ENCODE data around the gene LMAN1L.

Gene LMAN1L

GRCh38 chr15:74821790-74822158, 9.1 kb downstream of the LMAN1L start:
- WGBS (ENCODE audit: insufficient coverage): 100% methylated on average over 5 of the region's 7 CpGs
- Histone ChIP-seq H3K27me3 (replicated peaks in 2 of 5; ENCODE audit: control insufficient read depth in 4 of 5, insufficient read depth in 5 of 5, low read length in 4 of 5) (peaks cover 0 to 8% (median 3%) of the 10 kb centered on the region in 5 experiments), H3K4me3 (ENCODE audit: control insufficient read depth in 1 of 7, extremely low read depth in 1 of 7, insufficient read depth in 4 of 7, low read depth in 2 of 7, low read length in 6 of 7) (no peak overlapping the region), H3K9me3 (ENCODE audit: control extremely low read depth in 1 of 5, control insufficient read depth in 4 of 5, insufficient read depth in 2 of 5, low read depth in 1 of 5, low read length in 4 of 5) (no peaks in the 10 kb centered on the region), H3K27ac (ENCODE audit: insufficient read depth in 1 of 2, low read depth in 1 of 2, low read length in 2 of 2, poor library complexity in 1 of 2, severe bottlenecking in 2 of 2) (no peak overlapping the region), H3K36me3 (ENCODE audit: control insufficient read depth in 4 of 4, insufficient read depth in 4 of 4, low read length in 3 of 4) (no peaks in the 10 kb centered on the region), H3K4me1 (ENCODE audit: control extremely low read depth in 1 of 4, control insufficient read depth in 4 of 4, insufficient read depth in 4 of 4, low read length in 3 of 4) (peaks cover 0 to 10% (median 8%) of the 10 kb centered on the region in 4 experiments)
- ChIA-PET POLR2A (no interaction called here), CTCF (interaction anchor here (0.9 to 2.0 kb wide), 6 partner anchors 9 to 159 kb away, joined by 3 to 7 read pairs (median 4); no protein-coding TSS in a partner anchor)
- DNase-seq: no peak

GRCh38 chr15:74822233-74822632, 9.6 kb downstream of the LMAN1L start:
- no peak overlapping the region for H3K4me3 ChIP-seq (ENCODE audit: control insufficient read depth in 1 of 7, extremely low read depth in 1 of 7, insufficient read depth in 4 of 7, low read depth in 2 of 7, low read length in 6 of 7)
- ChIA-PET CTCF (interaction anchor here (1.0 to 1.6 kb wide), 3 partner anchors 20 to 159 kb away, joined by 3 to 4 read pairs (median 3); no protein-coding TSS in a partner anchor), POLR2A (no interaction called here)
- H3K9me3 ChIP-seq (ENCODE audit: control extremely low read depth in 1 of 5, control insufficient read depth in 4 of 5, insufficient read depth in 2 of 5, low read depth in 1 of 5, low read length in 4 of 5): no peaks in the 10 kb centered on the region
- H3K36me3 ChIP-seq (ENCODE audit: control insufficient read depth in 4 of 4, insufficient read depth in 4 of 4, low read length in 3 of 4): no peaks in the 10 kb centered on the region
- H3K27ac ChIP-seq (ENCODE audit: insufficient read depth in 1 of 2, low read depth in 1 of 2, low read length in 2 of 2, poor library complexity in 1 of 2, severe bottlenecking in 2 of 2): no peak overlapping the region
- 90% methylated on average over 3 of the region's 4 CpGs for WGBS (ENCODE audit: insufficient coverage)
- H3K27me3 ChIP-seq (replicated peaks in 2 of 5; ENCODE audit: control insufficient read depth in 4 of 5, insufficient read depth in 5 of 5, low read length in 4 of 5): peaks cover 0 to 13% (median 5%) of the 10 kb centered on the region in 5 experiments
- peaks cover 0 to 12% (median 8%) of the 10 kb centered on the region in 4 experiments for H3K4me1 ChIP-seq (ENCODE audit: control extremely low read depth in 1 of 4, control insufficient read depth in 4 of 4, insufficient read depth in 4 of 4, low read length in 3 of 4)
- no peak for DNase-seq

GRCh38 chr15:74823324-74823723, 10.7 kb downstream of the LMAN1L start:
- H3K27ac ChIP-seq (ENCODE audit: insufficient read depth in 1 of 2, low read depth in 1 of 2, low read length in 2 of 2, poor library complexity in 1 of 2, severe bottlenecking in 2 of 2): no peak overlapping the region
- no peaks in the 10 kb centered on the region for H3K9me3 ChIP-seq (ENCODE audit: control extremely low read depth in 1 of 5, control insufficient read depth in 4 of 5, insufficient read depth in 2 of 5, low read depth in 1 of 5, low read length in 4 of 5)
- H3K4me1 ChIP-seq (ENCODE audit: control extremely low read depth in 1 of 4, control insufficient read depth in 4 of 4, insufficient read depth in 4 of 4, low read length in 3 of 4): peaks cover 0 to 12% (median 8%) of the 10 kb centered on the region in 4 experiments
- 92% methylated on average over 3 of the region's 6 CpGs for WGBS (ENCODE audit: insufficient coverage)
- no peaks in the 10 kb centered on the region for H3K36me3 ChIP-seq (ENCODE audit: control insufficient read depth in 4 of 4, insufficient read depth in 4 of 4, low read length in 3 of 4)
- DNase-seq: peak in 1 of 3 donors; percentile 17
- POLR2A ChIA-PET: no interaction called here
- peaks cover 0 to 24% (median 9%) of the 10 kb centered on the region in 5 experiments for H3K27me3 ChIP-seq (replicated peaks in 2 of 5; ENCODE audit: control insufficient read depth in 4 of 5, insufficient read depth in 5 of 5, low read length in 4 of 5)
- no peak overlapping the region for H3K4me3 ChIP-seq (ENCODE audit: control insufficient read depth in 1 of 7, extremely low read depth in 1 of 7, insufficient read depth in 4 of 7, low read depth in 2 of 7, low read length in 6 of 7)
- CTCF ChIA-PET: interaction anchor here (1.0 to 1.6 kb wide), 5 partner anchors 16 to 124 kb away, joined by 3 to 4 read pairs (median 3); no protein-coding TSS in a partner anchor

- WGBS (ENCODE audit: insufficient coverage): 93% methylated on average over 7 of the region's 7 CpGs
- Histone ChIP-seq H3K9me3 (ENCODE audit: control extremely low read depth in 1 of 5, control insufficient read depth in 4 of 5, insufficient read depth in 2 of 5, low read depth in 1 of 5, low read length in 4 of 5) (no peaks in the 10 kb centered on the region), H3K27ac (ENCODE audit: insufficient read depth in 1 of 2, low read depth in 1 of 2, low read length in 2 of 2, poor library complexity in 1 of 2, severe bottlenecking in 2 of 2) (no peak overlapping the region), H3K36me3 (ENCODE audit: control insufficient read depth in 4 of 4, insufficient read depth in 4 of 4, low read length in 3 of 4) (no peaks in the 10 kb centered on the region), H3K4me1 (ENCODE audit: control extremely low read depth in 1 of 4, control insufficient read depth in 4 of 4, insufficient read depth in 4 of 4, low read length in 3 of 4) (peaks cover 0 to 7% (median 3%) of the 10 kb centered on the region in 4 experiments), H3K27me3 (replicated peaks in 2 of 5; ENCODE audit: control insufficient read depth in 4 of 5, insufficient read depth in 5 of 5, low read length in 4 of 5) (peaks cover 0 to 29% (median 9%) of the 10 kb centered on the region in 5 experiments), H3K4me3 (ENCODE audit: control insufficient read depth in 1 of 7, extremely low read depth in 1 of 7, insufficient read depth in 4 of 7, low read depth in 2 of 7, low read length in 6 of 7) (no peak overlapping the region)
- CTCF ChIA-PET: interaction anchor here (1.1 to 1.5 kb wide), 3 partner anchors 8 to 77 kb away, joined by 4 to 5 read pairs (median 4); no protein-coding TSS in a partner anchor
- DNase-seq: no peak
- POLR2A ChIA-PET: no interaction called here
These were observed 12.3 kb downstream of the LMAN1L start for GRCh38 chr15:74824976-74825375.

- Histone ChIP-seq H3K9me3 (ENCODE audit: control extremely low read depth in 1 of 5, control insufficient read depth in 4 of 5, insufficient read depth in 2 of 5, low read depth in 1 of 5, low read length in 4 of 5) (no peaks in the 10 kb centered on the region), H3K36me3 (ENCODE audit: control insufficient read depth in 4 of 4, insufficient read depth in 4 of 4, low read length in 3 of 4) (no peaks in the 10 kb centered on the region), H3K27me3 (replicated peaks in 2 of 5; ENCODE audit: control insufficient read depth in 4 of 5, insufficient read depth in 5 of 5, low read length in 4 of 5) (peaks cover 0 to 29% (median 9%) of the 10 kb centered on the region in 5 experiments), H3K27ac (ENCODE audit: insufficient read depth in 1 of 2, low read depth in 1 of 2, low read length in 2 of 2, poor library complexity in 1 of 2, severe bottlenecking in 2 of 2) (no peak overlapping the region), H3K4me1 (ENCODE audit: control extremely low read depth in 1 of 4, control insufficient read depth in 4 of 4, insufficient read depth in 4 of 4, low read length in 3 of 4) (peaks cover 0 to 7% (median 3%) of the 10 kb centered on the region in 4 experiments), H3K4me3 (ENCODE audit: control insufficient read depth in 1 of 7, extremely low read depth in 1 of 7, insufficient read depth in 4 of 7, low read depth in 2 of 7, low read length in 6 of 7) (no peak overlapping the region)
- POLR2A ChIA-PET: no interaction called here
- CTCF ChIA-PET: interaction anchor here (0.7 to 1.1 kb wide), 4 partner anchors 9 to 17 kb away, joined by 3 to 4 read pairs (median 3); partner anchors contain the start of gene ULK3
- WGBS (ENCODE audit: insufficient coverage): 80% methylated on average over 1 of the region's 10 CpGs
- no peak for DNase-seq
These were observed 13.2 kb downstream of the LMAN1L start for GRCh38 chr15:74825866-74826265.

- H3K27me3 ChIP-seq (replicated peaks in 2 of 5; ENCODE audit: control insufficient read depth in 4 of 5, insufficient read depth in 5 of 5, low read length in 4 of 5): peaks cover 0 to 29% (median 9%) of the 10 kb centered on the region in 5 experiments
- DNase-seq: peak in 2 of 3 donors; percentile 65 to 69
- no peaks in the 10 kb centered on the region for H3K36me3 ChIP-seq (ENCODE audit: control insufficient read depth in 4 of 4, insufficient read depth in 4 of 4, low read length in 3 of 4)
- ChIA-PET POLR2A (no interaction called here), CTCF (interaction anchor here (0.9 to 1.1 kb wide), 3 partner anchors 9 to 16 kb away, joined by 3 to 4 read pairs (median 3); partner anchors contain the start of gene ULK3)
- H3K4me3 ChIP-seq (ENCODE audit: control insufficient read depth in 1 of 7, extremely low read depth in 1 of 7, insufficient read depth in 4 of 7, low read depth in 2 of 7, low read length in 6 of 7): no peak within 1 kb of the TSS
- H3K4me1 ChIP-seq (ENCODE audit: control extremely low read depth in 1 of 4, control insufficient read depth in 4 of 4, insufficient read depth in 4 of 4, low read length in 3 of 4): peaks cover 0 to 7% (median 3%) of the 10 kb centered on the region in 4 experiments
- H3K27ac ChIP-seq (ENCODE audit: insufficient read depth in 1 of 2, low read depth in 1 of 2, low read length in 2 of 2, poor library complexity in 1 of 2, severe bottlenecking in 2 of 2): no peak within 1 kb of the TSS
- no peaks in the 10 kb centered on the region for H3K9me3 ChIP-seq (ENCODE audit: control extremely low read depth in 1 of 5, control insufficient read depth in 4 of 5, insufficient read depth in 2 of 5, low read depth in 1 of 5, low read length in 4 of 5)
- WGBS (ENCODE audit: insufficient coverage): 6% methylated on average over 24 of the region's 44 CpGs
These were observed 13.8 kb downstream of the LMAN1L start, which contains the start of gene CPLX3 for GRCh38 chr15:74826364-74826819. TSS of gene CPLX3 (plus strand) at chr15:74826627. CDS start at chr15:74826704, 77 bp downstream.

- Histone ChIP-seq H3K36me3 (ENCODE audit: control insufficient read depth in 4 of 4, insufficient read depth in 4 of 4, low read length in 3 of 4) (no peaks in the 10 kb centered on the region), H3K9me3 (ENCODE audit: control extremely low read depth in 1 of 5, control insufficient read depth in 4 of 5, insufficient read depth in 2 of 5, low read depth in 1 of 5, low read length in 4 of 5) (no peaks in the 10 kb centered on the region), H3K4me1 (ENCODE audit: control extremely low read depth in 1 of 4, control insufficient read depth in 4 of 4, insufficient read depth in 4 of 4, low read length in 3 of 4) (peaks cover 0 to 7% (median 3%) of the 10 kb centered on the region in 4 experiments), H3K4me3 (ENCODE audit: control insufficient read depth in 1 of 7, extremely low read depth in 1 of 7, insufficient read depth in 4 of 7, low read depth in 2 of 7, low read length in 6 of 7) (no peak overlapping the region), H3K27me3 (replicated peaks in 2 of 5; ENCODE audit: control insufficient read depth in 4 of 5, insufficient read depth in 5 of 5, low read length in 4 of 5) (peaks cover 0 to 29% (median 9%) of the 10 kb centered on the region in 5 experiments), H3K27ac (ENCODE audit: insufficient read depth in 1 of 2, low read depth in 1 of 2, low read length in 2 of 2, poor library complexity in 1 of 2, severe bottlenecking in 2 of 2) (no peak overlapping the region)
- DNase-seq: no peak
- CTCF ChIA-PET: interaction anchor here (1.1 kb wide), 1 partner anchor 10 kb away, joined by 3 read pairs; no protein-coding TSS in a partner anchor
- 20% methylated on average over 18 of the region's 21 CpGs for WGBS (ENCODE audit: insufficient coverage)
- POLR2A ChIA-PET: no interaction called here
These were observed 14.3 kb downstream of the LMAN1L start for GRCh38 chr15:74826921-74827320.
